NK-92 (cell line): ENCODE measurements around the gene JAZF1.
"Not testable (repeated sequence)": the region's sequence is repeated elsewhere in the genome, so short reads cannot be mapped to it uniquely, and the experiment has no call there.

Experiments used
- DNase-seq: peaks from one replicate; lab custom pipeline; 2025; ENCODE audit not compliant: unreplicated experiment; lab: John Stamatoyannopoulos, UW

JAZF1 gene

GRCh38 chr7:28018020-28018419, 162.6 kb downstream of the JAZF1 start:
- no peak for DNase-seq

GRCh38 chr7:28017372-28017771, 163.2 kb downstream of the JAZF1 start:
- DNase-seq = no peak

GRCh38 chr7:28016297-28016696, 164.3 kb downstream of the JAZF1 start:
- no peak for DNase-seq

GRCh38 chr7:28015169-28015568, 165.4 kb downstream of the JAZF1 start:
- DNase-seq = no peak

- DNase-seq = not testable (repeated sequence)
These were observed 166.3 kb downstream of the JAZF1 start for GRCh38 chr7:28014340-28014739.

GRCh38 chr7:28013441-28013840, 167.2 kb downstream of the JAZF1 start:
- no peak for DNase-seq

GRCh38 chr7:28013019-28013418, 167.6 kb downstream of the JAZF1 start:
- no peak for DNase-seq

- DNase-seq = no peak
These were observed 171.7 kb downstream of the JAZF1 start for GRCh38 chr7:28008911-28009310.

- no peak for DNase-seq
These were observed 172.4 kb downstream of the JAZF1 start for GRCh38 chr7:28008171-28008570.

GRCh38 chr7:28006491-28006890, 174.1 kb downstream of the JAZF1 start:
- DNase-seq = no peak

GRCh38 chr7:28005847-28006231, 174.8 kb downstream of the JAZF1 start:
- no peak for DNase-seq

GRCh38 chr7:28005075-28005846, 175.3 kb downstream of the JAZF1 start:
- DNase-seq = no peak

- no peak for DNase-seq
These were observed 177.2 kb downstream of the JAZF1 start for GRCh38 chr7:28003408-28003807.

GRCh38 chr7:28002638-28003037, 178.0 kb downstream of the JAZF1 start:
- no peak for DNase-seq

GRCh38 chr7:28001896-28002295, 178.7 kb downstream of the JAZF1 start:
- no peak for DNase-seq

GRCh38 chr7:27999829-28000228, 180.8 kb downstream of the JAZF1 start:
- no peak for DNase-seq

GRCh38 chr7:27998382-27998781, 182.2 kb downstream of the JAZF1 start:
- DNase-seq = no peak

- no peak for DNase-seq
These were observed 183.3 kb downstream of the JAZF1 start for GRCh38 chr7:27997188-27997707.

GRCh38 chr7:27996141-27996540, 184.5 kb downstream of the JAZF1 start:
- DNase-seq = no peak

GRCh38 chr7:27995228-27995627, 185.4 kb downstream of the JAZF1 start:
- DNase-seq = no peak

- no peak for DNase-seq
These were observed 186.0 kb downstream of the JAZF1 start for GRCh38 chr7:27994639-27995038.

- DNase-seq = no peak
These were observed 187.7 kb downstream of the JAZF1 start for GRCh38 chr7:27992755-27993493.
